ENCODE results near the gene CCDC14. TPM values are rescaled to one million over a fixed set of nuclear protein-coding genes. Genes with fewer than 3 reads are reported as not detected.
"Not testable (repeated sequence)": the region's sequence is repeated elsewhere in the genome, so short reads cannot be mapped to it uniquely, and the experiment has no call there.

Gene CCDC14, protein sequence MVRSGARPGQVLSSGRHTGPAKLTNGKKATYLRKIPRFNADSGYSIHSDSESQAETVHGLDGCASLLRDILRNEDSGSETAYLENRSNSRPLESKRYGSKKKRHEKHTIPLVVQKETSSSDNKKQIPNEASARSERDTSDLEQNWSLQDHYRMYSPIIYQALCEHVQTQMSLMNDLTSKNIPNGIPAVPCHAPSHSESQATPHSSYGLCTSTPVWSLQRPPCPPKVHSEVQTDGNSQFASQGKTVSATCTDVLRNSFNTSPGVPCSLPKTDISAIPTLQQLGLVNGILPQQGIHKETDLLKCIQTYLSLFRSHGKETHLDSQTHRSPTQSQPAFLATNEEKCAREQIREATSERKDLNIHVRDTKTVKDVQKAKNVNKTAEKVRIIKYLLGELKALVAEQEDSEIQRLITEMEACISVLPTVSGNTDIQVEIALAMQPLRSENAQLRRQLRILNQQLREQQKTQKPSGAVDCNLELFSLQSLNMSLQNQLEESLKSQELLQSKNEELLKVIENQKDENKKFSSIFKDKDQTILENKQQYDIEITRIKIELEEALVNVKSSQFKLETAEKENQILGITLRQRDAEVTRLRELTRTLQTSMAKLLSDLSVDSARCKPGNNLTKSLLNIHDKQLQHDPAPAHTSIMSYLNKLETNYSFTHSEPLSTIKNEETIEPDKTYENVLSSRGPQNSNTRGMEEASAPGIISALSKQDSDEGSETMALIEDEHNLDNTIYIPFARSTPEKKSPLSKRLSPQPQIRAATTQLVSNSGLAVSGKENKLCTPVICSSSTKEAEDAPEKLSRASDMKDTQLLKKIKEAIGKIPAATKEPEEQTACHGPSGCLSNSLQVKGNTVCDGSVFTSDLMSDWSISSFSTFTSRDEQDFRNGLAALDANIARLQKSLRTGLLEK
- 27.6 and 30.8 TPM in 2 replicates for total RNA-seq (2014; rRNA removed; shearing (Covaris generic))
- 127 and 191 TPM in 2 replicates for polyA plus RNA-seq (2014; cell fraction: nucleus; rRNA removed)

- DNase-seq (ENCODE audit: extremely low read depth, low read depth): peak; percentile 84
Measured at GRCh38 chr3:123960781-123961507, at the start of gene CCDC14. CCDC14 (minus strand) TSS chr3:123961229; CDS start chr3:123961173, 56 bp downstream.

- not testable (repeated sequence) for DNase-seq (ENCODE audit: extremely low read depth, low read depth)
Measured at GRCh38 chr3:124008321-124008720, 47.3 kb upstream of the CCDC14 start.

DNA sequence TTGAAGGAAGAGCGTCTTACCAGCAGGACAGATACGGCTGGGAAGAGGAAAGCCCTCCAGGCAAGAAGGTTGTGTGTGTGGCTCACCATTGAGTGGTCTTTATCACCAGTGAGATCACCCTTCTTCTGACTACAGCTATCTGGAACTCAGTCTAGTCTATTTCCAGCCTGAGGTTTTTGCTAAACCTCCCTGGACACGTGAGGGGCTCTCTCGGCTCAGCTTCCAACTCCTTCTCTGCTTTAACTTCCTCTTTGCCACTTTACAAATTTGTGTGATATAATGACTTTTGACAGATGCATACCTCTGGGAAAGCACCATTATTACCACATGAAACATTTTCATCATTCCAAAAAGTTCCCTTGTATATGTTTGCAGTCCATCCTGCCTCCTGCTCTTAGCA is 46.2 kb upstream of the CCDC14 start:
- no peak for DNase-seq (ENCODE audit: extremely low read depth, low read depth)

- DNase-seq (ENCODE audit: extremely low read depth, low read depth): not testable (repeated sequence)
Measured at GRCh38 chr3:124002405-124003079, 41.5 kb upstream of the CCDC14 start.

GRCh38 chr3:124001366-124001765 is 40.3 kb upstream of the CCDC14 start:
- DNase-seq (ENCODE audit: extremely low read depth, low read depth): not testable (repeated sequence)

- no peak for DNase-seq (ENCODE audit: extremely low read depth, low read depth)
Measured at GRCh38 chr3:123997543-123997942, 36.5 kb upstream of the CCDC14 start.

DNA sequence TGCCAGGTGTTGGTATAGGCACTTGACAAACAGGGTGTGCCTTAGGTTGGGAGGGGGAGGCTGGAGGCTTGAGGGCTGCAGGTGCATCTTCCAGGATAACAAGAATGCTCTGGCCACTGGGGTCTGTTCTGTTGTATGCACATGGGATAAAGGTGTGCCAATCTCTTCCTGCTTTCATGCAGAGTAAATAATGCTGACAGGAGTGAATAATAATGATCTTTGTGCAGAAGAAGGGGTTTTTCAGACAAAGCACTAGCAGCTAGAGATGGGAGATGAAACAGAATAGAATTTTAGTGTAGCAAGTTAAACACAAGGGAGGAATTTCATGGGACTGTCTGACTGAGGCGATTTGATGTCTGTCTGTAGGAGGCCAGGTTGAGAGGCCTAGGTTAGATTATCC is 32.8 kb upstream of the CCDC14 start:
- DNase-seq (ENCODE audit: extremely low read depth, low read depth): no peak

- not testable (repeated sequence) for DNase-seq (ENCODE audit: extremely low read depth, low read depth)
Measured at GRCh38 chr3:123991730-123992588, 30.9 kb upstream of the CCDC14 start, which contains the start of gene ROPN1. ROPN1 (minus strand) TSS chr3:123992124; CDS start chr3:123980481, 11,643 bp downstream.

DNA sequence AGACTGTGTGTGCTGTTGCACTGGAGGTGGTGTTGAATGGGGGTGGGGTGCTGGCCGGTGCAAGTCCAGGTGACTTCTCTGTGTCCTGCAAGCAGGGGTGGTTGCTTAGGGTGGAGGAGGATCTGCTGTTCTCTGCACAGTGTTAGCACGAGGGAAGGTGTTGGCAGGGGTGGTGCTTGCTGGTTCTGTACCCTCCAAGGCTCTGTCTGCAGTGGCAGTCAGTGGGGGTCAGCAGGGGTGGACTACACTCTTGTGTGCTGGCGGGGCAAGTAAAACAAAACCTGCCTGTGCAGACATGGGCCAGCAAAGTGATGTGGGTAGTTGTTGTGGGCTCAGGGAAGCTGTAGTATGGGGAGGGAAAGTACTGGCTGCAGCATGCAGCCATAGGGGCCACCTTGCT is 25.4 kb upstream of the CCDC14 start:
- DNase-seq (ENCODE audit: extremely low read depth, low read depth): no peak

GRCh38 chr3:123984957-123985356 is 23.9 kb upstream of the CCDC14 start:
- no peak for DNase-seq (ENCODE audit: extremely low read depth, low read depth)

GRCh38 chr3:123984350-123984749 is 23.3 kb upstream of the CCDC14 start:
- no peak for DNase-seq (ENCODE audit: extremely low read depth, low read depth)

DNA sequence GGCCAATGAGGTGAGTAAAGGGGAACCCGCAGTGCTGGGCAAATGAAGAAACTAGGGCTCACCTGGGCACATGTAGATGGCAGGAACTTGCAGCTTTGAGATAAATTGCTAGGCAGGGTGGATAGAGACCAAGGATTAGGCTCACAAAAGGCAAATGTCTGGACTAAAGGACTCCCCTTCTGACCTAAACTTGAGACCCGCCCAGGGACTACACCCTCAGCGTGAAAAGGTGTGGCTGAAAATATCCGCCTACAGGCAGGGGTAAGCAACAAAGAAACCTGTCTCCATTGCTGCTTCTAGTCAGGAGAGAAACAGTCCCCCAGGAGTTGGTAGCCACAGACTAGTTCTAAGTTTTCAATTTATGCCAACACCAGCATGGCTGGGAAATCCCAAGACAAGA is 20.3 kb upstream of the CCDC14 start:
- not testable (repeated sequence) for DNase-seq (ENCODE audit: extremely low read depth, low read depth)

DNA sequence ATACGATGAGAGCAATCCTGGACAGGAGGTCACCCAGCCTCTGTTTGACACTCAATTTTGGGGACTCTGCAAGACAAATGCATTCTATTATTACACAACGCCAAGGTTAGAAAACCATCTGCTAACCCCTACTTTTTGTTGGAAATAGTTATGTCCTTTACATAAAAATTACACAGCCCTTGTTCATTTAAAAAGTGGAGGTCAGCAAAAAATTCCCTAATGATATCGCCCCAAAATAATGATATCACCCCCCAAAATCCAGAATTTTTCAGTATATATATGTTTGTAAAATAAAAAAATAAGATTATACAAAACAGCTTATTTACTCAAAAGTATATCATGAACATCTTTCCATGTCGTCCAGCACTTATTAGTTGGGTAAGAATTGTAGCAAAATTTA is 19.5 kb upstream of the CCDC14 start:
- no peak for DNase-seq (ENCODE audit: extremely low read depth, low read depth)

DNA sequence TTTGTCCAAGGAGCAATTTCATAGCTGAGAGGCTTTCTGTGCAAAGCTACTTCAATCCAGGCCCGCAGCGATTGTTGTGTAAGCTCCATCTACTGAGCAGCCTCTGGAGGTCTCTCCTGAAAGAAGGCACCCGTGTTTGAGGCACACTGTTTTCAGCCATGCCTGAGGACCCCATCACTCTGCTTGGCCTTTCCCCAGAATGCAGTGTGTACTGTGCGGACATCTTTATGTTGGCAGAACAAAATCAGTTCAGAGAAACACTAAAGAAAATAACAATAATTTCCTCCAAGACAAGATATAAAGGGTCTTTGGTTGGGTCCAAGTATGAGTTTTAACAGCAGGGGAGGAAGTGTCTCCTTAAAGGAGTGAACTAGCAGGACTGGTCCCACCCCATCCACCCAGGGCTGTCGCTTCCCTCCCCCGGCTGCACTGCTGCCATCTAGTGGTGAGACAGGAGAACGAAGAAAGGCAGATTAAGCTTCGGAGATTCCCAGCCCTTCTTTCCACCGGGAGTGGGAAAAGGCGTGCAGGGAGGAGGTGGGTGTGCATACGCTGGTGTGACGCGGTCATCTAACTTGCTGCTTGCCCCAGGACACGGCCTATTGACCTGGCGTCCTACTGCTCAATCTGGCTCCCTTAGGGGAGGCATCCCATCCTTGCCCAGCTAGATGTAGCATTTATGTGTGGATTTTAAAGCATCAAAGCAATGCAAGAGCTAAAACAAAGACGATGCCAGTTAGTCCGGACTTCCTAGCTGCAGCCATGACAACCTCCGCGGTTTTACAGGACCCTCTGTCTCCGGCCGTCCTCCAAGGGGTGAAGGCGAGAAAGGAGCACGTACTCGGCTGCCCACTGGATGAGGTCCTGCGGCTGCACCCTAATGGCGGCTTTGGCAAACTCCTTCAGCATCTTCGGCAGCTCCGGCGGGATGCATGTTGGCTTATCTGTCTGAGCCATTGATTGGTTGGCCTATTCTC is 18.8 kb upstream of the CCDC14 start:
- DNase-seq (ENCODE audit: extremely low read depth, low read depth): not testable (repeated sequence)

- DNase-seq (ENCODE audit: extremely low read depth, low read depth): not testable (repeated sequence)
Measured at GRCh38 chr3:123976904-123977303, 15.9 kb upstream of the CCDC14 start.

DNA sequence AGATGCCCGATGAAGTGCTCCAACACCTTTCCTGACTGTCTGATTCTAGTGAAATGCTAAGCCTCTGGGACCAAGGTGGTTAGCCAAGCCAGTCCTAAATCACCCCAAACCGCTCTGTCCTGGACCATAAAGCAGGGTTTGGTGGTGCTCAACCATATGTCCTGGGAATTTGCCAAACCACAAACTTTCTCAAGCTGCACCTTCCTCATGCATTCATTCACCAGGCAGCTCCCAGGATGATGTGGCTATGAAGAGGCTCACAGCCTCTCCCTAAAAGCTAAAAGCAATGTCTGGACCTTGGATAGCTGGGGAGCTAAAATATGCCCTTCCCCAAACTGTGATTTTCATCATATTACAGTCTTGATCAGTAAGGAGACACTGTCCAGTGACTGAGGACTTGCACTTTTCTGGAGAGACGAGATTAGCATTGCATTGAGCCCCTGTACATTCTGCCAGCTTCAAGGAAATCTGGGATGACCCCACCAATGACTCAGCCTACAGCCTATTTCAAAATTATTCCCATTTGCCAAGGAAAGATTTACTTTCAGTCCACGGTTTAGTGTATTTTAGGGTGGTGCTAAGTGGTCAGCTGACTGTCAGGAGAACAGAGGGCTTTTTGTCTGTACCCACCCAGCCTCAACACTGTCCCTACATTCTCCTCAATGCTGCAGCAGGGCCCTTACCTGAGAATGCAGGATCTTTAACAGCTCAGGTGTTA is 15.3 kb upstream of the CCDC14 start:
- DNase-seq (ENCODE audit: extremely low read depth, low read depth): not testable (repeated sequence)

DNA sequence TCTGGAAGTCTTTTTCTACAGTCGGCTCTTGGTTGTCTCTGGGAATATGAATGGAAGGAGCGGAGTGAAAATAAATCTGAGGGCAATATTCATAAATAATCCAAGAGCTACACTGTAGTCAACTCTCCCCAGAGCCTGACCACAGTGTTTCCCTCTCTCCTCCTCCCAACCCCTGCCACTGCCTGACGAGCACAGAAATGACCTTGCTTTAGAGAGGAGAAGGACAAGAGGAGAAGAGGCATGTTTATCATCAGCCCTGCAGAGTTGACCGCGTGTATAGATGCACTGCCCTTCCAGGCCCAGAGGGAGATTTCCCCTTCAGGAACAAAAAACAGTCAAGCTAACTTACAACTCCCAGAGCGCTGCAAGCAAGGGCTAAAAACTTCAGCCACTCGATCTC is 14.0 kb upstream of the CCDC14 start:
- not testable (repeated sequence) for DNase-seq (ENCODE audit: extremely low read depth, low read depth)

Data from NCI-H460 (cell line).